Embryonic facial prominence (tissue), 1 donor: ENCODE measurements around the gene RANBP2.

Experiments used
- DNase-seq: peaks from one replicate; pipeline ENCODE4 v3.0.0-alpha.2; 2016; ENCODE audit errors: extremely low spot score

Gene RANBP2

DNA sequence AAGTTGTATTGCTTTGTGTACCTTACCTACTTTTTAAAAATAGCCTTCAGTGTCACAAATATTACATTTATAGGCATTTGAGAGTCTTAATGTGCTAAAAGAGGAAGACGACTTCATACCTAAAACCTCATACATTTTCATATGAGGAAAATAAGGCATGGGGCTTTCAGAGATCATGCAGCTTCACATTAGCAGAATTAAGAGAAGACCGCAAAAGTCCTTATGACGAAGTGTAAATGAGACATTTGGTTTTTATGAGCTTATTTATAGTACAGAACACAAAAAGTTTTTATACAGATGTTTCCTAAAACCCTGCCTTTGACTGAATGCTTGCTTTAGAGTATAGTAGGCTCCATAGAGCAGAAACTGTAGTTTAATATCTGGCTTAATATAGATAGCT lies 57.2 kb downstream of the RANBP2 start:
- DNase-seq: no peak

GRCh38 chr2:108778857-108779256 lies 59.6 kb downstream of the RANBP2 start:
- DNase-seq: no peak

- DNase-seq: no peak
Observed at GRCh38 chr2:108786008-108786353, 66.7 kb downstream of the RANBP2 start.

DNA sequence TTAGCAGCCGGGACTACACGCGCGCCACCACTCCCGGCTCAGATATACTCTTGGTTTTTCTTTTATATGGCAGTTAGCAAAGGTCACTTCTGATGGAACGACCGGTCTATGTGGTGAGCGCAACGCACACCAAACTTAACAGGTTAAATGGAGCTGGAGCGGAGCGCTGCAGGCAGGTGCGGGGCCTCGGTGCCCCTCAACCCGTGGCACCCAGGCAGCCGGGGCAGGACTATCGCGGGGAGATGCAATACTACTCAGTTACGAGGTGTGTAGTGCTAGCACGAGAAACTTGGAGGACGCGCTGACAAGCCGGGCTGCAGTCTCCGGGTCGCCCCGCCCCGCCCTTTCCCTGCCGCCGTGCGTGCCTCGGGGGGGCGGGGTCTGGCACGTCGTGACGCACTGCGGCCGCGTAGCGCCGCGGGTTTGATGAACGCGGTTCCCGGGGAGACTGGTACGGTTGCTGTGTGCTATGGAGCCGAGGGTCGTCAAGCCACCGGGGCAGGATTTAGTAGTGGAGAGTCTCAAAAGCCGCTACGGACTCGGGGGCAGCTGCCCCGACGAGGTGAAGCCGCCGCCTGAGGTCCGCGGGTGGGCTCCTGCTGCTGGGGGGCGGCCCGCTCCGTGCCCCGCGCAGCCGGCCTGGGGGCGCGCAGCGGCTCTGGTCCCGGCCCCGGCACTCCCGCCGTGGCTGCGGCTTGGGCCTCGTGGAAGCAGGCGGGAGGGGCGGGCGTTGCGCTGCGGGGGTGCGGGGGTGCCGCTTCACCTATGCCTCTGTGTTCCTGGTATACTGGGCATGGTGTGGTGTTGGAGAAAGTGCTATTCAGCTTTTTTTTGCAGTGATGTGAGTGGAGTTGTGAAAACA lies 67.3 kb downstream of the RANBP2 start, which contains the start of gene CCDC138:
TSS of gene CCDC138 (plus strand) at position 418 of the 862 bp plus-strand sequence. CDS start at position 470, 52 bp downstream.
- peak; percentile 73 for DNase-seq

- no peak for DNase-seq
Observed at GRCh38 chr2:108787216-108787541, 67.9 kb downstream of the RANBP2 start.

DNA sequence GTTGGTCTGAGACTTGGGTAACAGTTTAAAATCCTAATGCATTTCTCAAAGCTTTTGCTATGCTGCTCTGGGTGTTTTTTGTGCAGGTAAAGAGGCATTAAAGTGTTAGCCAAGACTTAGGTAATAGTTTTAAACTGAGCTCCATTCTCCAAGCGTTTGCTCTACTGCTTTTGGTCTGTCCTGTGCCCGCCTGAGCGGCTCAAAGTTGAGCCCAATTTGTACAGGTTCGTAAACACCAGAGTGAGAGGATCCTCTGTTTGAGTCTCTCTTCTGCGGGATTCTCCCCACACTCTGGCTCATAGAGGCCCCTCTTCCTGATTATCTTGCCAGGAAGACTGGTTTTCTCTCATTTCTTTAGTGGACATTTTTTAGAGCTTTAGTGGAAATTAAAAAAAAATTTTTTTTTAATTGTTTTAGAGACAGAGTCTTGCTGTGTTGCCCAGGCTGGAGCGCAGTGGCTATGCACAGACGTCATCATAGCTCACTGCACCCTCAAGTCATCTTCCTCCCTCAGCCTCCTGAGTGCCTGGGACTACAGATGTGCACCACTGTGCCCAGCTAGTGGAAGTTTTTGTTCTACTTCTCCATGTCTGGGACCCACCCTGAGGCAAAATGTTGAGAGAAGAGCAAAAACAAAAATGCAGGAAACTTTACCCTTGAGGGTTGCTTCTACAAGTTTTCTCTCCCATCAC lies 83.9 kb downstream of the RANBP2 start:
- DNase-seq: no peak

- DNase-seq: no peak
Observed at GRCh38 chr2:108805032-108805431, 85.8 kb downstream of the RANBP2 start.

- DNase-seq: no peak
Observed at GRCh38 chr2:108805782-108806181, 86.5 kb downstream of the RANBP2 start.

GRCh38 chr2:108806371-108807113 lies 87.3 kb downstream of the RANBP2 start:
- DNase-seq: no peak

GRCh38 chr2:108809936-108810335 lies 90.7 kb downstream of the RANBP2 start:
- DNase-seq: no peak

- DNase-seq: no peak
Observed at GRCh38 chr2:108810993-108811957, 92.0 kb downstream of the RANBP2 start.

- DNase-seq: no peak
Observed at GRCh38 chr2:108813732-108814131, 94.5 kb downstream of the RANBP2 start.

- no peak for DNase-seq
Observed at GRCh38 chr2:108820482-108820881, 101.2 kb downstream of the RANBP2 start.

DNA sequence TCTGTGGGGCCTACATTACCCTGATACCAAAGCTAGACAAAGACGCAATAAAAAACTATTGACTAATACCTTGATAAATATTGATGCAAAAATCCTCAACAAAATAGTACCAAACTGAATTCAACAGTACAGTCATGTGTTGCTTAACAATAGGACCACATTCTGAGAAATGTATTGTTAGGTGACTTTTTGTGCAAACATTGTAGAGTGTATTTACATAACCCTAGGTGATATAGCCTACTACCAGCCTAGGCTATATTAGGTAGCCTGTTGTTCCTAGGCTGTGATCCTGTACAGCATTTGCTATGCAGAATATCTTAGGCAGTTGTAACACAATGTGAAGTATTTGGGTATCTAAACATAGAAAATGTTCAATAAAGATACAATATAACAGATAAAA lies 104.0 kb downstream of the RANBP2 start:
- DNase-seq: no peak

GRCh38 chr2:108824316-108825070 lies 105.2 kb downstream of the RANBP2 start:
- no peak for DNase-seq

DNA sequence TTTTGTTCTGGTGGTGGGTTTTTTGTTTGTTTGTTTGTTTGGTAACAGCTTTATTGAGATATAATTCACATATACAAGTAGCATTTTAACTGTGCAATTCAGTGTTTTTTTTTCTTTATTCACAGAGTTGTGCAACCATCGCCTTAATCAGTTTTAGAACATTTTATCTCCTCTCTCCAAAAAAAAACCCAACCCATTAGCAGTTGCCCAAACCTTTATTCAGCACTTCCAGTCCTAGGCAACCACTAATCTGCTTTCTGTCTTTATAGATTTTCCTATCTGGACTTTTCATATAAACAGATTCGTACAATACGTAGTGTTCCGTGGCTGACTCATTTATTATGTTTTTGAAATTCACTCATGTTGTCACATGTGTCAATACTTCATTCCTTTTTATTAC lies 106.0 kb downstream of the RANBP2 start:
- DNase-seq: no peak

- DNase-seq: no peak
Observed at GRCh38 chr2:108825736-108826135, 106.5 kb downstream of the RANBP2 start.

DNA sequence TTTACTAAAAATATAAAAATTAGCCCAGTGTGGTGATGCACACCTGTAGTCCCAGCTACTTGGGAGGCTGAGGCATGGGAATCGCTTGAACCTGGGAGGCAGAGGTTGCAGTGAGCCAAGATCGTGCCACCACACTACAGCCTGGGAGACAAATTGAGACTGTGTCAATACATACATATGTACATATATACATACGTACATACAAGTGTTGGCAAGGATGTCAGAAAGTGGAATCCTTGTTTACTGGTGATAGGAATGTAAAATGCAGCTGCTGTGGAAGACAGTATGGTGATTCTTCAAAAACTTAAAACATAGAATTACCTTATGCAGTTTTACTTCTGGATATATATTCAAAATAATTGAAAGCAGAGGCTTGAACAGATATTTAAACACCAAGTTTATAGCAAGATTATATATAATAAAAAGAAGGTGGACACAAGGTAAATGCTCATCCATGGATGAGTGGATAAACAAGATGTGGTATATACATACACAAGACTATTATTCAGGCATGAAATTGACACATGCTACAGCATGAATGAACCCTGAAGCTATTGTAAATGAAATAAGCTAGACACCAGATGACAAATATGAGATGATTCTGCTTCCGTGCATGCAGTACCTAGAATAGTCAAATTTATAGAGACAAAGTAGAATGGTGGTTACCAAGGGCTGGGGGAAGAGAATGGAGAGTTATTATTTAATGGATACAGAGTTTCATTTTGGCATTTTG lies 110.5 kb downstream of the RANBP2 start:
- no peak for DNase-seq

DNA sequence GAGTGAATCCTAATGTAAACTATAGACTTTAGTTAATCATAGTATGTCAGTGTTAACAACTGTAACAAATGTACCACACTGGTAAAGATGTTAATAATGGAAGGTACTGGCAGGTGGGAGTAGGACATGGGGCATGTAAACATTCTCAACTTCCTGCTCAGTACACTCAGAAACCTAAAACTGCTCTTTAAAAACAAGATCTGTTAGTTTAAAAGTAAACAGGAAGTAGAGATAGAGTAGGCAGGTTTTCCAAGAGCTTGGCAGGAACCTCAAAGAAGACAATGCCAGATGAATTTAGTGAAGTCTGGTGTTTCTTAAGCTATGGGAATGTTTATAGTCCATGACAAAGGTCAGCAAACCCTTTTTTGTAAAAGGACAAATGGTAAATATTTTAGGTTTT lies 113.9 kb downstream of the RANBP2 start:
- no peak for DNase-seq

GRCh38 chr2:108834620-108835019 lies 115.3 kb downstream of the RANBP2 start:
- DNase-seq: no peak
